SU-DHL-6 (cell line): ENCODE measurements around the gene TMEM131L.

Experiments
- H2AFZ ChIP-seq: fragments of 200-600 bp; sonication (generic); 2 replicates; pipeline ENCODE4 v1.6.1; 2014; ENCODE audit warnings: low read depth, mild to moderate bottlenecking, moderate library complexity, mixed read lengths, antibody characterized with exemption, low read length; ENCODE audit not compliant: severe bottlenecking
- H3F3A ChIP-seq: fragments of 200-600 bp; shearing (Covaris generic); 2 replicates; pipeline ENCODE4 v1.6.0; 2016; ENCODE audit warnings: antibody characterized with exemption, mild to moderate bottlenecking; ENCODE audit not compliant: insufficient read depth
- H3K27ac ChIP-seq: fragments of 200-600 bp; sonication (generic); 2 replicates; pipeline ENCODE4 v1.5.1; 2016; ENCODE audit warnings: low read depth, mild to moderate bottlenecking, low read length, moderate library complexity, mixed read lengths
- H3K27me3 ChIP-seq: fragments of 200-600 bp; sonication (generic), shearing (Covaris generic); 2 replicates; pipeline ENCODE4 v1.6.0; 2014; ENCODE audit warnings: mild to moderate bottlenecking, low read length
- H3K36me3 ChIP-seq: fragments of 200-600 bp; sonication (generic); 2 replicates; pipeline ENCODE4 v1.6.1; 2014; ENCODE audit warnings: mild to moderate bottlenecking, low read length, mixed read lengths
- H3K4me2 ChIP-seq: fragments of 300-600, 200-600 bp; shearing (Covaris generic), sonication (generic); 2 replicates; pipeline ENCODE4 v1.6.0; 2014; ENCODE audit warnings: low read length, low read depth, mild to moderate bottlenecking; ENCODE audit not compliant: poor library complexity, severe bottlenecking
- H3K4me3 ChIP-seq: fragments of 200-600 bp; sonication (generic); 2 replicates; pipeline ENCODE4 v1.5.1; 2014; ENCODE audit warnings: antibody characterized with exemption, low read length, mild to moderate bottlenecking, mixed read lengths; ENCODE audit not compliant: insufficient read depth, poor library complexity, severe bottlenecking
- H3K79me2 ChIP-seq: fragments of 200-600 bp; sonication (generic); 2 replicates; pipeline ENCODE4 v1.6.1; 2014; ENCODE audit warnings: mild to moderate bottlenecking, low read length, moderate library complexity; ENCODE audit not compliant: insufficient read depth
- H3K9ac ChIP-seq: fragments of 200-600 bp; sonication (generic); 2 replicates; pipeline ENCODE4 v1.7.0; 2014; ENCODE audit warnings: mild to moderate bottlenecking, low read length
- H3K9me2 ChIP-seq: fragments of 200-600 bp; sonication (generic); replicated peaks from 2 replicates; pipeline ENCODE4 v1.6.1; 2014; ENCODE audit warnings: low read length; ENCODE audit not compliant: insufficient read depth
- H3K9me3 ChIP-seq: fragments of 200-600 bp; sonication (generic); 2 replicates; pipeline ENCODE4 v1.6.1; 2014; ENCODE audit warnings: low read length, mixed read lengths; ENCODE audit not compliant: insufficient read depth
- H4K20me1 ChIP-seq: fragments of 200-600 bp; sonication (generic); 2 replicates; pipeline ENCODE4 v1.6.1; 2014; ENCODE audit warnings: low read depth, mild to moderate bottlenecking, antibody characterized with exemption, low read length, moderate library complexity, mixed read lengths
- CTCF ChIP-seq: fragments of 200-600 bp; sonication (generic); IDR thresholded peaks from one replicate; pipeline ENCODE4 v1.5.1; 2017; ENCODE audit warnings: antibody characterized with exemption, mild to moderate bottlenecking, low read length, moderate library complexity; ENCODE audit not compliant: insufficient read depth, poor library complexity, severe bottlenecking
- EZH2phosphoT487 ChIP-seq: fragments of 200-600 bp; sonication (generic), shearing (Covaris generic); conservative IDR thresholded peaks from 2 replicates; pipeline ENCODE4 v1.6.1; 2018; ENCODE audit warnings: mild to moderate bottlenecking, antibody characterized with exemption, low read length, moderate library complexity, mixed read lengths

TMEM131L gene

GRCh38 chr4:153594210-153594609 is 128.1 kb downstream of the TMEM131L start:
- Histone ChIP-seq H2AFZ (no peak overlapping the region), H3K27me3 (no peaks in the 10 kb centered on the region), H3K9me3 (no peaks in the 10 kb centered on the region), H3F3A (peaks cover 33% of the 10 kb centered on the region), H3K4me2 (no peak overlapping the region), H3K36me3 (peaks cover 91% of the 10 kb centered on the region), H4K20me1 (no peaks in the 10 kb centered on the region; the same call in 1 of the 2 replicates), H3K79me2 (peaks cover 4% of the 10 kb centered on the region; the same call in 1 of the 2 replicates), H3K9me2 (no peaks in the 10 kb centered on the region), H3K4me3 (no peak overlapping the region), H3K27ac (no peak overlapping the region), H3K9ac (no peak overlapping the region)
- no peak for TF ChIP-seq EZH2phosphoT487
- TF ChIP-seq CTCF: no peak

- no peaks in the 10 kb centered on the region for H3K27me3 ChIP-seq
- no peak overlapping the region for H3K4me2 ChIP-seq
- H4K20me1 ChIP-seq: no peaks in the 10 kb centered on the region
- no peaks in the 10 kb centered on the region; the same call in 1 of the 2 replicates for H3K79me2 ChIP-seq
- no peaks in the 10 kb centered on the region for H3K9me2 ChIP-seq
- H2AFZ ChIP-seq: no peak overlapping the region
- no peak overlapping the region for H3K27ac ChIP-seq
- no peak overlapping the region for H3K4me3 ChIP-seq
- H3K36me3 ChIP-seq: peaks cover 87% of the 10 kb centered on the region
- no peak overlapping the region for H3K9ac ChIP-seq
- H3K9me3 ChIP-seq: no peaks in the 10 kb centered on the region
- H3F3A ChIP-seq: peaks cover 29% of the 10 kb centered on the region
- TF ChIP-seq CTCF (no peak), EZH2phosphoT487 (no peak)
These were observed 129.9 kb downstream of the TMEM131L start for GRCh38 chr4:153595894-153596601.

- peaks cover 54% of the 10 kb centered on the region for H3K79me2 ChIP-seq
- H3F3A ChIP-seq: peaks cover 36% of the 10 kb centered on the region
- peaks cover 12% of the 10 kb centered on the region for H4K20me1 ChIP-seq
- no peaks in the 10 kb centered on the region for H3K27me3 ChIP-seq
- H3K4me2 ChIP-seq: no peak overlapping the region
- H3K27ac ChIP-seq: no peak overlapping the region
- TF ChIP-seq EZH2phosphoT487 (no peak), CTCF (no peak)
- peaks cover 89% of the 10 kb centered on the region for H3K36me3 ChIP-seq
- H3K9ac ChIP-seq: no peak overlapping the region
- H2AFZ ChIP-seq: no peak overlapping the region
- no peak overlapping the region for H3K4me3 ChIP-seq
- H3K9me3 ChIP-seq: no peaks in the 10 kb centered on the region
- no peaks in the 10 kb centered on the region for H3K9me2 ChIP-seq
These were observed 136.6 kb downstream of the TMEM131L start for GRCh38 chr4:153602758-153603157.
